Ishikawa (cell line): ENCODE data around the gene STK32C.

Source experiments
- CEBPB ChIP-seq: IDR thresholded peaks from 2 replicates; pipeline ENCODE4 v1.6.1; 2012
- CREB1 ChIP-seq: IDR thresholded peaks from 2 replicates; pipeline ENCODE4 v1.6.1; 2012; ENCODE audit warnings: low read depth
- EP300 ChIP-seq: IDR thresholded peaks from 2 replicates; pipeline ENCODE4 v1.6.1; 2012; ENCODE audit warnings: borderline replicate concordance
- FOXM1 ChIP-seq: IDR thresholded peaks from 2 replicates; pipeline ENCODE4 v1.6.1; 2012; ENCODE audit warnings: low read depth, borderline replicate concordance
- MAX ChIP-seq: IDR thresholded peaks from 2 replicates; pipeline ENCODE4 v1.6.1; 2012
- NFIC ChIP-seq: IDR thresholded peaks from 2 replicates; pipeline ENCODE4 v1.6.1; 2012
- RAD21 ChIP-seq: IDR thresholded peaks from 2 replicates; pipeline ENCODE4 v1.6.1; 2012; ENCODE audit warnings: low read depth
- REST ChIP-seq: IDR thresholded peaks from 2 replicates; pipeline ENCODE4 v1.6.1; 2012; ENCODE audit warnings: low read depth, mild to moderate bottlenecking
- TAF1 ChIP-seq: IDR thresholded peaks from 2 replicates; pipeline ENCODE4 v1.6.1; 2012; ENCODE audit warnings: low read depth, mild to moderate bottlenecking
- TCF12 ChIP-seq: IDR thresholded peaks from 2 replicates; pipeline ENCODE4 v1.6.1; 2012; ENCODE audit warnings: low read depth
- TEAD4 ChIP-seq: IDR thresholded peaks from 2 replicates; pipeline ENCODE4 v1.6.1; 2012
- USF1 ChIP-seq: IDR thresholded peaks from 2 replicates; pipeline ENCODE4 v1.6.1; 2012
- YY1 ChIP-seq: IDR thresholded peaks from 2 replicates; pipeline ENCODE4 v1.6.1; 2012; ENCODE audit warnings: low read depth
- ZBTB7A ChIP-seq: IDR thresholded peaks from 2 replicates; pipeline ENCODE4 v1.6.1; 2012; ENCODE audit warnings: low read depth

STK32C gene

GRCh38 chr10:132291826-132292225 lies 15.9 kb downstream of the STK32C start:
- no peak for TF ChIP-seq TAF1
- TF ChIP-seq USF1 = no peak
- no peak for TF ChIP-seq NFIC
- no peak for TF ChIP-seq FOXM1
- no peak for TF ChIP-seq YY1
- TF ChIP-seq CEBPB = no peak

GRCh38 chr10:132290631-132291030 lies 17.1 kb downstream of the STK32C start:
- TF ChIP-seq NFIC (no peak), REST (no peak), ZBTB7A (no peak), TAF1 (no peak), CREB1 (no peak), RAD21 (no peak), EP300 (no peak), TEAD4 (no peak), TCF12 (no peak), MAX (no peak), USF1 (no peak)

- TF ChIP-seq MAX (no peak), NFIC (no peak)
Observed at GRCh38 chr10:132289439-132289838, 18.3 kb downstream of the STK32C start.

GRCh38 chr10:132283604-132284382 lies 24.0 kb downstream of the STK32C start:
- TF ChIP-seq ZBTB7A (no peak), RAD21 (no peak), EP300 (no peak), NFIC (no peak), TAF1 (no peak), REST (no peak), MAX (no peak)

- no peak for TF ChIP-seq TEAD4
- TF ChIP-seq ZBTB7A = no peak
- no peak for TF ChIP-seq CREB1
- TF ChIP-seq YY1 = no peak
- no peak for TF ChIP-seq RAD21
- no peak for TF ChIP-seq FOXM1
Observed at GRCh38 chr10:132282667-132283603, 24.8 kb downstream of the STK32C start.
